ENCODE measurements around the gene ICE2. TPM values are rescaled to one million over a fixed set of nuclear protein-coding genes. Genes with fewer than 3 reads are reported as not detected.

ICE2 gene
- total RNA-seq, 3 donors from 2014 or later (not counting 1 experiment from before 2014, with no cell fraction given) = 21.7 to 36.7 (median 32.9) TPM

DNA sequence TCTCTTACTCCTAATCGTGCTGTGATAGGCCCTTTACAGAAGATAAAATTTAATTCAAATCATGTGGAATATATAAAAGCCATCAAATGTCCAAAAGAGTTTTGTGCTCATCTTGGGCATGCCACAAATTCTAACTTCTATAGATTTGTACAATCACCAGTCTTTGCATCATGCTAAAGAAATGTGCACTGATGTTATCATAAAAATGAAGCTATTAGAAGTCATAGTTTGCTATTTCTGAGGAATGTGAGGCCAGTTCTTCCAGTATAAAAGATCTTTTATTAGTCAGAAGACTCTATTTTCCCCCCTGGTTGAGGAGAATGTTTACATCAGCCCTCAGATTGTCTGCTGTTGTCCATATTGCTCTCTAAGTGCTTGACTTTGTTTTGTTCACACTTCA lies 79.0 kb downstream of the ICE2 start:
- Mint-ChIP-seq H3K4me3 (peak overlapping the region; percentile 89), H3K27me3 (ENCODE audit: low read depth in 2 of 2) (no peaks in the 10 kb centered on the region), H3K4me1 (peaks cover 35 to 41% of the 10 kb centered on the region in 2 donors), H3K27ac (peak overlapping the region; percentile 92 to 93), H3K9me3 (peaks cover 0 to 3% of the 10 kb centered on the region in 2 donors), H3K36me3 (no peaks in the 10 kb centered on the region)
- H3K36me3 ChIP-seq (ENCODE audit: control insufficient read depth, insufficient read depth, low read length) = no peaks in the 10 kb centered on the region
- DNase-seq = no peak
- no peaks in the 10 kb centered on the region for H3K27me3 ChIP-seq (ENCODE audit: control insufficient read depth, insufficient read depth, low read length)
- H3K4me3 ChIP-seq (ENCODE audit: low read length) = no peak overlapping the region
- peaks cover 26% of the 10 kb centered on the region for H3K4me1 ChIP-seq (ENCODE audit: control insufficient read depth, insufficient read depth, low read length)
- intact Hi-C loops (cut with micrococcal nuclease) = loop anchor here (2.0 to 5.0 kb wide), 3 partner anchors 79 to 442 kb away; partner anchors contain the start of gene ICE2
- no peak for TF ChIP-seq CTCF (IDR thresholded peaks at IDR 0.05)
- ATAC-seq = no peak
- no peak overlapping the region for H3K27ac ChIP-seq (ENCODE audit: low read length)
- no peaks in the 10 kb centered on the region for H3K9me3 ChIP-seq (ENCODE audit: control insufficient read depth, insufficient read depth, low read length)
- WGBS (ENCODE audit: insufficient coverage) = 83% methylated on average over 1 of the region's 1 CpG

- H3K36me3 ChIP-seq (ENCODE audit: control insufficient read depth, insufficient read depth, low read length) = no peaks in the 10 kb centered on the region
- Mint-ChIP-seq H3K9me3 (peaks cover 0 to 3% of the 10 kb centered on the region in 2 donors), H3K36me3 (no peaks in the 10 kb centered on the region), H3K27ac (peak overlapping the region; percentile 92 to 93), H3K27me3 (ENCODE audit: low read depth in 2 of 2) (no peaks in the 10 kb centered on the region), H3K4me1 (peaks cover 35 to 45% of the 10 kb centered on the region in 2 donors), H3K4me3 (peak overlapping the region; percentile 89)
- H3K27ac ChIP-seq (ENCODE audit: low read length) = no peak overlapping the region
- intact Hi-C loops (cut with micrococcal nuclease) = loop anchor here (2.0 to 5.0 kb wide), 3 partner anchors 79 to 443 kb away; partner anchors contain the start of gene ICE2
- no peaks in the 10 kb centered on the region for H3K27me3 ChIP-seq (ENCODE audit: control insufficient read depth, insufficient read depth, low read length)
- ATAC-seq (no peak), DNase-seq (peak in 1 of 2 donors; percentile 31)
- peaks cover 26% of the 10 kb centered on the region for H3K4me1 ChIP-seq (ENCODE audit: control insufficient read depth, insufficient read depth, low read length)
- H3K9me3 ChIP-seq (ENCODE audit: control insufficient read depth, insufficient read depth, low read length) = no peaks in the 10 kb centered on the region
- 65% methylated on average over 21 of the region's 21 CpGs for WGBS (ENCODE audit: insufficient coverage)
- H3K4me3 ChIP-seq (ENCODE audit: low read length) = no peak overlapping the region
- TF ChIP-seq CTCF (IDR thresholded peaks at IDR 0.05) = no peak
Measured at GRCh38 chr15:60399246-60399915, 79.6 kb downstream of the ICE2 start.

DNA sequence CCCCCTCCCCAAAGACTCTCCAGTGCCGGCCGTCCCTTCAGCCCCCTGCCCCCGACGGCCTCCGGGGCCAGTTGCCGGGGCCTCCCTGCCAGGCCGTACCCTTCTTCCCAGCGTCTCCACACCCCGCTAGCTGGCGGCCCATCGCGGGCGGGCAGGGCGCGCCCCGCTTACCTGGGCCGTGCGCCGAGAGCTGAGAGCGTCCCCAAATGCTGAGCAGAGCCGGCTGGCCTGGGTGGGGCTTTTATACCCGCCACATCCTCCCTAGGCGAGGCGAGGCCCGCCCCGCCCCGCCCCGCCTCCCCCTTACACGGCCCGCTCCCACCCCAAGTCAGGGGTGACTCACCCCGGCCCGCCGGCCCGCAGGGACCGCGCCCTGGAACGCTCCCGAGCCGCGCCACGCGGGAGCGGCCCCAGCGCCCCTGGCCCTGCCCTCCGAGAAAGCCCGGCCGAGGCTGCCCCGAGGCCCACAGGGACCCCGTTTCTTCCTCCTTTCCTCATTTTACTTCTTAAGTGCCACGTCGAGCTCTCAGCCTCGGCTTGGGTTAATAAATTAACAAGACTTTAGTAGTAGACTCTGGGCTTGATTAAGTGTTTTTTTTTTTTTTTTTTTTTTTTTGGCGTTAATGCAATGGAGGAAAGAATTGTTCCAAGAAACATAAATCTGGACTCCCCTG lies 81.0 kb downstream of the ICE2 start, which contains the start of gene ANXA2:
Gene ANXA2, minus strand, starts transcription at position 215 of the 674 bp plus-strand sequence. CDS start 11,911 bp downstream, outside the sequence.
- Mint-ChIP-seq H3K4me3 (peak within 1 kb of the TSS; percentile 89), H3K9me3 (peaks cover 0 to 3% of the 10 kb centered on the region in 2 donors), H3K27ac (peak within 1 kb of the TSS; percentile 92 to 93), H3K4me1 (peaks cover 47 to 57% of the 10 kb centered on the region in 2 donors), H3K27me3 (ENCODE audit: low read depth in 2 of 2) (no peaks in the 10 kb centered on the region), H3K36me3 (no peaks in the 10 kb centered on the region)
- TF ChIP-seq CTCF (IDR thresholded peaks at IDR 0.05) = no peak
- no peaks in the 10 kb centered on the region for H3K27me3 ChIP-seq (ENCODE audit: control insufficient read depth, insufficient read depth, low read length)
- no peaks in the 10 kb centered on the region for H3K9me3 ChIP-seq (ENCODE audit: control insufficient read depth, insufficient read depth, low read length)
- H3K4me1 ChIP-seq (ENCODE audit: control insufficient read depth, insufficient read depth, low read length) = peaks cover 30% of the 10 kb centered on the region
- intact Hi-C loops (cut with micrococcal nuclease) = loop anchor here (2.0 to 5.0 kb wide), 3 partner anchors 81 to 444 kb away; partner anchors contain the start of gene ICE2
- H3K36me3 ChIP-seq (ENCODE audit: control insufficient read depth, insufficient read depth, low read length) = no peaks in the 10 kb centered on the region
- peak within 1 kb of the TSS; percentile 65 for H3K4me3 ChIP-seq (ENCODE audit: low read length)
- peak; percentile 70 to 83 (median 78) for ATAC-seq
- DNase-seq = peak; percentile 72 to 89
- peak within 1 kb of the TSS; percentile 71 for H3K27ac ChIP-seq (ENCODE audit: low read length)
- under 1% methylated on average over 48 of the region's 53 CpGs for WGBS (ENCODE audit: insufficient coverage)

Data from natural killer cell (primary cell).